GM13977 (cell line): ENCODE measurements around the gene CTTNBP2.
A peak's percentile ranks its signal among the peaks of the same experiment; 100 is the strongest.

ENCODE experiments used
- DNase-seq: peaks from one replicate; pipeline ENCODE4 v3.0.0; 2012; ENCODE audit warnings: low spot score
- in situ Hi-C: fragments of 300-500 bp; cut with MboI; formaldehyde crosslinking; loops from one replicate; pipeline ENCODE4 v1.12.0; 2022; ENCODE audit warnings: low sequenced_read_pairs, low pct_unique_long_range_greater_than_20kb, mixed read lengths, inconsistent platforms; ENCODE audit not compliant: unreplicated experiment
- TF ChIP-seq, protein P1 (sequence below): IDR thresholded peaks from 2 replicates; pipeline ENCODE4 v1.5.1; 2012; ENCODE audit warnings: mild to moderate bottlenecking, control low read depth; ENCODE audit not compliant: insufficient read depth; ENCODE audit errors: extremely low read depth, missing control alignments

CTTNBP2 gene

DNA sequence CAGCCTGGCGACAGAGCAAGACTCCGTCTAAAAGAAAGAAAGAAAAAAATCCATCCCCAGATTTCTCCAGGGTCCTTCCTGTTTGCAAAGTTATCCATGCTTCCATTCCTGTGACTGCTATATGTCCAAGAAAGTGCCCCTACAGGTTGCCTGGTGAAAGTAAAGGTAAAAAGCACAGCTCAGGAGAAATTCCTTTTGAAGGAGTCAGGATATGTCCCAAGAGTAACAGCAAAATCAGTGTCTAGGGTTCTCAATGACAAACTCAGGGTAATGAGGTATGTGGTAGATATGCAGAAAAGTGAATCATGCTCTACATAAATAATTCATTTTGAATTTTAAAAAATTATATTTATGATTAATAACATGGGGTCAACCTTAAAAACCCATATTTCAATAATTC is 91.5 kb downstream of the CTTNBP2 start:
- DNase-seq: no peak
- in situ Hi-C loops: no loop called here
- TF ChIP-seq, protein P1, sequence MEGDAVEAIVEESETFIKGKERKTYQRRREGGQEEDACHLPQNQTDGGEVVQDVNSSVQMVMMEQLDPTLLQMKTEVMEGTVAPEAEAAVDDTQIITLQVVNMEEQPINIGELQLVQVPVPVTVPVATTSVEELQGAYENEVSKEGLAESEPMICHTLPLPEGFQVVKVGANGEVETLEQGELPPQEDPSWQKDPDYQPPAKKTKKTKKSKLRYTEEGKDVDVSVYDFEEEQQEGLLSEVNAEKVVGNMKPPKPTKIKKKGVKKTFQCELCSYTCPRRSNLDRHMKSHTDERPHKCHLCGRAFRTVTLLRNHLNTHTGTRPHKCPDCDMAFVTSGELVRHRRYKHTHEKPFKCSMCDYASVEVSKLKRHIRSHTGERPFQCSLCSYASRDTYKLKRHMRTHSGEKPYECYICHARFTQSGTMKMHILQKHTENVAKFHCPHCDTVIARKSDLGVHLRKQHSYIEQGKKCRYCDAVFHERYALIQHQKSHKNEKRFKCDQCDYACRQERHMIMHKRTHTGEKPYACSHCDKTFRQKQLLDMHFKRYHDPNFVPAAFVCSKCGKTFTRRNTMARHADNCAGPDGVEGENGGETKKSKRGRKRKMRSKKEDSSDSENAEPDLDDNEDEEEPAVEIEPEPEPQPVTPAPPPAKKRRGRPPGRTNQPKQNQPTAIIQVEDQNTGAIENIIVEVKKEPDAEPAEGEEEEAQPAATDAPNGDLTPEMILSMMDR: no peak

DNA sequence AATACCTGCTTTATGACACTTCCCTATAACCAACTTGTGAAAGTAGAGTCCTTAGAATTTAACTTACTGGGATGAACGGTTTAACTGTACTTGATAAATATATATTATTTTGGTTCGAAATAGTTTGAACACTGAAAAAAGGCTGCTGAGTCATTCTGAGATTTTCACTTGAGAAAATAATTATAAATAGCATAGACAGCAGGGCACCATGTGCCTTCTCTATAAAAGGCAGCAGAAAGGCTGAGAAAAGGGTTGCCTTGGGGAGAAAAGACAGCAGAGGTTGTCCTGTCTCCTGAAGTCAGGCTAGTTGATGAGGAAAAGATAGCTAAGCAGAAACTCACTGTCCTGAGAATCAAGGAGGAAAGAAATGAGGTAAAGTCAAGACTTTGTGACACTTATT is 92.4 kb downstream of the CTTNBP2 start:
- TF ChIP-seq, protein P1: no peak
- in situ Hi-C loops: no loop called here
- peak; percentile 32 for DNase-seq

DNA sequence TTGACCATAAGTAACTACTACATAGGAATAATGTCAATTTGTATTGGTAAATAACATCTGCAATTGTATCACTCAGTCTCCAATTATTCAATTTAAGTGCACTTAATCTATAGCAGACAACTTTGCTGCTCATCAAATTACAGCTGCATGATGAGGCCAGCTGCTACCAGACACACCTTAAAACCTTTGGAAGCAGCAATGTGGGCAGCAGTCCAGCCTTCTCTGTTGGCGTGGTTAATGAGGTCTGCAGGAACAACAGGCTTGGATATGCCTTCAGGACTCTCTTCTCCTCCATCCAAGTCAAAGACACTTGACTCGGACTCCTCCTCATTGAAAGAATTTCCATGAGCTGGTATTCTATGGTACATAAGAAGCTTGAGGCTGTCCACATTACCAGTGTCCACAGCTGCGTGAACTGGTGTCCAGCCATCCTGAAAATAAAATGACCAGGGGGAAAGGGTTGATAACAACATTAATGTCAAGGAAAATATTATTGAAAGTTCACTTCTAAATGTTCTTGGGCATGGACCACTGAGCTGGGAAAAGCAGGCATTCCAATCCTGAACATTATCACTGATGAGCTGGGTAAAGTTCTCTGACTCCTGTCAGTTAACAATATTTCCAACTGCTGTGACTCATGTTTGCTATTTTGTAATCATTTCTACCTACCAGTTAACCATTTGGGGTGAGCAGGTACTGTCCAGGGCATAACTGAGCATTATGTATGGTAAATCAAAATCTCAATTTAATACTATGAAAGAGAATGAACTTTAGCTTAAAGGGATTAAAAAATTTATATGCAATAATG is 95.7 kb downstream of the CTTNBP2 start:
- TF ChIP-seq, protein P1: no peak
- DNase-seq: no peak
- in situ Hi-C loops: no loop called here

DNA sequence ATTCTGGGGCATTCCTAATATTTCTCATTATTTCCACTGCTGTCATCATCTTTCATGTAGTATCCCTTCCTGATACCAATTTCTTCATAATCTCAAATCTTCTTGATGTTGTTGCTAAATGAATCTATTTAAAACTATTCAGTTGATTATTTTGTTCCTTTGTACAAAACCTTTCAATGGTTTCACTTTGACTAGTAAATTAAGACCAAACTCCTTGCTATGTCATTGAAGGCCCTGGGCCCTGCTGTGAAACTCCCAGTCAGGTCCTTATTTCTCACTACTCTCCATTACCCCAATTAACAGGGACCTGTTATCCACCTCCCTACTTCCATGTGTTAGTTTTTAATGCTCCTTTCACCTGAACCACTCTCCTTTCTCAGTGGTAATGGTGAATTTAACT is 97.0 kb downstream of the CTTNBP2 start:
- DNase-seq: no peak
- TF ChIP-seq, protein P1: no peak
- in situ Hi-C loops: no loop called here

DNA sequence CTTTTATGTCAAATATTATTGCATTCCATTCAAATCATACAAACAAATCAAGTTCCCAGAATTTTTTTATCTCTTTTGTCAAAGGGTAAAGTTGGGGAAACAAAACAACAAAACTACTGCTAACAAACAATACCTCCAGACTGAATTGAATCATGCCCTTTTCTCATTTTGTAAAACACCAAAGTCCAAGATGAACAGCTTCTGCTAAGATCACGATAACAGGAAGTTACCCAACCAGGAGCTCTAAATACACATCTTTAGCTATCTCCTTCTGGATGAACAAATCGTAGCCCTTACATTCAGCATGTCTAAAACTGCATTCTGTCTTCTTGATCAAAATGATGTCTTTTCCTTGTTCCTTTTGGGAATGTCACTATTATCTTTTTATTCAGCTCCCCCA is 97.4 kb downstream of the CTTNBP2 start:
- in situ Hi-C loops: no loop called here
- TF ChIP-seq, protein P1: no peak
- no peak for DNase-seq

DNA sequence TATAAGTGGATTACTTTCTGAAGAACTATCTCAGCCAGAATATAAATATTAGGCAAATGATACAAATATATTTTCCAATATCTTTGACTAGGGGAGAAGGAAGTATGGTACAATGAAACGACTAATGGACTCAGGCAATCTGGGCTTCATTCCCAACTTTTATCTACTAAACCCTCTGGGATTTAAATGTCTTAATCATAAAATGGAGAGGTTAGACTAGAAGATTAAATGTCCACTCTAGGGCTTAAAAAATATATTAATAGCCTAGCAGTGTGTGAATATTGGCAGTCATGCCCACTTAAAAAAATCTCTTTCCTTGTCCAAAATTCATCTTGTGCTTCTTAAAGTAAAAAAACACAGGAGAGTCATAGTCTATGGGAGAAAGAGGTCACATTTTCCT is 98.3 kb downstream of the CTTNBP2 start:
- no peak for DNase-seq
- TF ChIP-seq, protein P1: no peak
- in situ Hi-C loops: no loop called here

DNA sequence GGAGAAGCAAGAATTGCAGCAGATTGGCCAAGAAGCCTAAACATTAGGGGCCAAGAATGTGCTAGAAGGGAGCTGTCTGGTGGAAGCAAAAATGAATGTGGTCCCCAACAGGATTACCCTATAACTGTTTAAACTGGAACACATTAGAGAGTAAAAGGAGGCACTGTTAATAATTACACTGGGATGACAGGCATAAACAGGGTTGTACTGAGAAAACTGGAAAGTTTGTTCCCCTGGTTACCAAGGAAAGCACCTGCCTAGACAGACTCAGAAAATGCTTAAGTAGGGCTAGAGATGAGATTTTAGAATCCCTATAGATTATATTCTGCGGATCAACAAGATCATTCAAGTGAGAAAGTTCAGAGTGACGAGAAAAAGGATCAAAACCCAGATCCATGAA is 100.8 kb downstream of the CTTNBP2 start:
- in situ Hi-C loops: no loop called here
- DNase-seq: no peak
- TF ChIP-seq, protein P1: no peak
